Measurements from ENCODE around the gene RPS3. TPM values are rescaled to one million over a fixed set of nuclear protein-coding genes. Genes with fewer than 3 reads are reported as not detected.
A peak's percentile ranks its signal among the peaks of the same experiment; 100 is the strongest.

The RPS3 gene
- total and polyA plus RNA-seq, 2 experiments from 2014 or later, result 1,745 to 2,793 TPM

GRCh38 chr11:75403037-75403436 is 3.7 kb downstream of the RPS3 start:
- no peak for DNase-seq (ENCODE audit: low spot score)
- peak overlapping the region; percentile 93; the same call in 1 of the 2 replicates for H3K4me2 ChIP-seq
- H3K36me3 Mint-ChIP-seq (ENCODE audit: low read depth), result peaks cover 89% of the 10 kb centered on the region

More at GRCh38 chr11:75403037-75403436, 3.7 kb downstream of the RPS3 start:
- Histone ChIP-seq H3F3A (replicated peaks; ENCODE audit: low read depth) (peaks cover 57% of the 10 kb centered on the region), H3K27me3 (ENCODE audit: insufficient read depth) (no peaks in the 10 kb centered on the region), H3K79me2 (replicated peaks; ENCODE audit: insufficient read depth) (peaks cover 72% of the 10 kb centered on the region), H4K20me1 (replicated peaks; ENCODE audit: insufficient read depth) (peaks cover 63% of the 10 kb centered on the region), H3K4me1 (ENCODE audit: insufficient read depth) (peaks cover 29% of the 10 kb centered on the region), H2AFZ (no peak overlapping the region), H3K9me2 (ENCODE audit: insufficient read depth) (no peaks in the 10 kb centered on the region), H3K4me3 (0 out of 2 replicates have a peak overlapping the region, but pooled peaks have one; percentile 88), H3K27ac (ENCODE audit: low read depth) (peak overlapping the region; percentile 75), H3K36me3 (ENCODE audit: insufficient read depth) (peaks cover 67% of the 10 kb centered on the region)
- Mint-ChIP-seq H3K9me3 (peaks cover 5% of the 10 kb centered on the region; the same call in 2 of the 3 replicates), H3K4me3 (peak overlapping the region; percentile 98), H3K27me3 (ENCODE audit: insufficient read depth, low read depth, poor library complexity) (peaks cover 16% of the 10 kb centered on the region), H3K4me1 (peaks cover 44% of the 10 kb centered on the region), H3K27ac (peak overlapping the region; percentile 99)
- no peak for TF ChIP-seq NANOG (IDR thresholded peaks at IDR 0.05; ENCODE audit: borderline replicate concordance)
- TF ChIP-seq POLR2AphosphoS5 (IDR thresholded peaks at IDR 0.05; ENCODE audit: low read depth), result no peak
- TF ChIP-seq ZNF462 (CRISPR knock-in tag; IDR thresholded peaks at IDR 0.05), result no peak
- no peak for TF ChIP-seq REST (IDR thresholded peaks at IDR 0.05; ENCODE audit: unreplicated experiment)
- no peak for TF ChIP-seq EZH2 (IDR thresholded peaks at IDR 0.05; ENCODE audit: low read depth, unreplicated experiment)
- no peak for TF ChIP-seq CREB1 (CRISPR knock-in tag; IDR thresholded peaks at IDR 0.05; ENCODE audit: low read depth)
- no peak for TF ChIP-seq ZNF331 (CRISPR knock-in tag; IDR thresholded peaks at IDR 0.05; ENCODE audit: low read depth)
- TF ChIP-seq JUNB (IDR thresholded peaks at IDR 0.05; ENCODE audit: unreplicated experiment), result no peak
- TF ChIP-seq ZNF114 (CRISPR knock-in tag; IDR thresholded peaks at IDR 0.05), result no peak
- TF ChIP-seq ETS1 (IDR thresholded peaks at IDR 0.05), result no peak
- no peak for TF ChIP-seq STAT1 (IDR thresholded peaks at IDR 0.05; ENCODE audit: unreplicated experiment)
- no peak for TF ChIP-seq CTCF (conservative IDR thresholded peaks at IDR 0.05; ENCODE audit: low read depth in 2 of 2)
- TF ChIP-seq EZH2phosphoT487 (IDR thresholded peaks at IDR 0.05; ENCODE audit: unreplicated experiment), result no peak
- no peak for ATAC-seq
